GM12892 (cell line): ENCODE data around the gene NSUN7.

Source experiments
- POLR2A ChIP-seq: IDR thresholded peaks from 2 replicates; pipeline ENCODE4 v1.6.1; 2011; ENCODE audit warnings: low read depth, low read length, control low read depth
- POLR2AphosphoS5 ChIP-seq: IDR thresholded peaks from 2 replicates; pipeline ENCODE4 v1.6.1; 2011; ENCODE audit warnings: low read depth, low read length, control low read depth

DNA sequence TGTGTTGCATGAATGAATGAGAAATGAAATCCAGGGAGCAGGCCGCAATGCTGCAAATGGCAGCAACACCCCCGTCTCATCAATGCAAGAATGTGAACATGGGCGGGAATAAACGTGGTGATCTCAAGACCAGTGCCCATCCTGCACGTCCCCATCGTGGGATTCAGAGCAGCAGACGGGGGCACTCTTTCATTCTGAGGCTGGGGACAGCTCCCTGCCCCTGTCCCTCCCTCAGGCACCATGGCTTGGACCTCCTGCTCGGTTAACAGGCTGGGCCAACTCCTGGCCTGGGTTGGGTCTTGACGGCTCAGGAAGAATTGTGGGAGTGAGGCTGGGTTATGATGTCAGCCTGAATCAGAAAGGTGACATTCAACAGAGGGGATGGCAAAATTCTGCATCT is 78.9 kb downstream of the NSUN7 start:
- TF ChIP-seq POLR2A (no peak), POLR2AphosphoS5 (no peak)
